ENCODE measurements around the gene SCN4B. TPM values are rescaled to one million over a fixed set of nuclear protein-coding genes. Genes with fewer than 3 reads are reported as not detected.

The SCN4B gene
- total RNA-seq, 1 experiment from 2014 or later = not detected

DNA sequence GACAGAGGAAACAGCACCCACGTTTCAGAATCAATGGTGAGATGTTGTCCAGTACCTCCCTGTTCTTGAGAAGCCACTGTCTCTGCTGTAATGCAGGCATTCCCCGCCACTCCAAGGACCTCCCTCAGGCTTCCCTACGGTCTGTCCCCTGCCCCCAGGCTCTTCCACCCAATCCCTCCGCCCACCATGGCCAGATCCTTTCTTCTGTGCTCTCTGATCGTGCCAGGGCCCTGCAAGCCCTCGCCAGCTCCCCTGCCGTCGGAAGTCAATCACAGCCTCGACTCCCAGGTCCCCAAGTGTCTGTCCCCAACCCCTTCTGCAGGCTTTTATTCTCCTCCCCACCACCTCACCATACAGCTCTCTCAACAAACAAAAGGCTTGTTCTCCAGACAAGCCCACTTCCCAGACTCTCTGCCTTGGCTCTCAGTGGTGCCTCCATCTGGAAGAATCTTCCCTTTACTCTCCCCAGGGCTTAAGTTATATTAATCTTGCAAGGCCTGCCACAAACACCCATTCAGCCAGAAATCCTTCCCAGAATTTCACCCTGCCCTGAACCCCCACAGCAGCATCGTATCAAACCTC lies 13.7 kb downstream of the SCN4B start:
- Histone ChIP-seq H3K9me3 (replicated peaks) (no peaks in the 10 kb centered on the region), H3K27me3 (replicated peaks) (no peaks in the 10 kb centered on the region), H3K4me3 (no peak overlapping the region), H3K27ac (no peak overlapping the region), H3K4me1 (replicated peaks) (no peaks in the 10 kb centered on the region), H3K36me3 (no peaks in the 10 kb centered on the region)
- DNase-seq (ENCODE audit: low read depth in 1 of 2, low spot score in 2 of 2) = no peak

DNA sequence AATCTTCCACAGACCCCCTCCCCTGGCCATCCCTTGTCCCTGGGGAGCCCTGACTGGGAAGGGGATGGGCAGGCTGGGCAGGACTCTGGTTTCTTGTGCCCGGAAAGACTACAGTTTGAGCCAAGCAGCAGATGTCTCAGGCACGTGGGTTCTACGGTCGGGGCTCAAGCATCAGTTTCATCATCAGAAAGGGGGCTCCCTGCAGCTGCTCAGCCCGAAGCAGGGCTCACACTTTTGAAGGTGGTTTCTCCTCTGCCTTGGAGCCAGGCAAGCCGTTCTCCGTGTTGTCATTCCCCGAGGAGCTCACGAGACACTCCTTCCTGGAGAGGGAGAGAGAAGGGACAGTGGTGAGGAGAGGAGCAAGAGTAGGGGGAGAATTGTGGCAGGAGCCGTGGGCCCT lies 15.8 kb downstream of the SCN4B start:
- no peaks in the 10 kb centered on the region for H3K27me3 ChIP-seq (replicated peaks)
- no peak overlapping the region for H3K27ac ChIP-seq
- no peaks in the 10 kb centered on the region for H3K9me3 ChIP-seq (replicated peaks)
- DNase-seq (ENCODE audit: low read depth in 1 of 2, low spot score in 2 of 2) = no peak
- H3K4me3 ChIP-seq = no peak overlapping the region
- no peaks in the 10 kb centered on the region for H3K4me1 ChIP-seq (replicated peaks)
- no peaks in the 10 kb centered on the region for H3K36me3 ChIP-seq

DNA sequence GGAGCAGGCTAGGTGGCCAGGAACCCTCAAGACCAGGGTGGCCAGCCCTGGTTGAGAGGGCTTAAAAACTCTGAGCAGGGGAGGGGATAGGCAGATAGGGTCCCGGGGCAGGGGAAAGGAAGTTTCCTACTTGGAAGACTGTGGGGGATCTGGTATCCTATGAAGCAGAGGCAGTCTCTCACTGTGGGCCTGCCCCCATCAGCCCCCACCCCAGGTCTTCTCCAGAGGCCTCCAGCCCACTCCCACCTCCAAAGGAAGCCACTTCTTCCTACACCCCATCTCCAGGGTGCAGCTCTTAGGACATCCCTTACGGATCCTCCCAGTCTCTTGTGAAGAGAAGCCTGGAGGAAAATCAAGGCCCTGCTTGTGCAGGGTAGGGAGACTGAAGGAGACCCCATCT lies 16.3 kb downstream of the SCN4B start:
- no peaks in the 10 kb centered on the region for H3K4me1 ChIP-seq (replicated peaks)
- no peak for DNase-seq (ENCODE audit: low read depth in 1 of 2, low spot score in 2 of 2)
- H3K36me3 ChIP-seq = no peaks in the 10 kb centered on the region
- no peak overlapping the region for H3K27ac ChIP-seq
- H3K4me3 ChIP-seq = no peak overlapping the region
- no peaks in the 10 kb centered on the region for H3K9me3 ChIP-seq (replicated peaks)
- H3K27me3 ChIP-seq (replicated peaks) = no peaks in the 10 kb centered on the region

DNA sequence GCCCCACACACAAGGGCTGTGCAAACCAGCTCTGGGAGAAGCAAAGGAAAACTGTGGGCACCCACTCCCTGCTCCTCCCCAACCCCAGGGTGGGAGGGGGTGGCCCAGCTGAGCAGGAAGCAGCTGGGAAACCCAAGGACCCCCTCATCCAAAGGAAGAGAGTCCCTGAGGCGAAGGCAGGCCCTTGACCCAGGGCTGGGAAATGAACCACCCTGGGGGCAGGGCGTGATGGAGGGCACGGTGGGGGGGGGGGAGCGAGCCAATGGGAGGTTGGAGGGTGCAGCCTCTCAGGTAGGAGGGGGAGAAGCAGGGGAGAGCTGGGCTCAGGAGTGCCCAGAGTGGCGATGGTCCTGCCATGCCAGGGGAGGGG lies 16.8 kb downstream of the SCN4B start:
- H3K27me3 ChIP-seq (replicated peaks) = no peaks in the 10 kb centered on the region
- DNase-seq (ENCODE audit: low read depth in 1 of 2, low spot score in 2 of 2) = no peak

DNA sequence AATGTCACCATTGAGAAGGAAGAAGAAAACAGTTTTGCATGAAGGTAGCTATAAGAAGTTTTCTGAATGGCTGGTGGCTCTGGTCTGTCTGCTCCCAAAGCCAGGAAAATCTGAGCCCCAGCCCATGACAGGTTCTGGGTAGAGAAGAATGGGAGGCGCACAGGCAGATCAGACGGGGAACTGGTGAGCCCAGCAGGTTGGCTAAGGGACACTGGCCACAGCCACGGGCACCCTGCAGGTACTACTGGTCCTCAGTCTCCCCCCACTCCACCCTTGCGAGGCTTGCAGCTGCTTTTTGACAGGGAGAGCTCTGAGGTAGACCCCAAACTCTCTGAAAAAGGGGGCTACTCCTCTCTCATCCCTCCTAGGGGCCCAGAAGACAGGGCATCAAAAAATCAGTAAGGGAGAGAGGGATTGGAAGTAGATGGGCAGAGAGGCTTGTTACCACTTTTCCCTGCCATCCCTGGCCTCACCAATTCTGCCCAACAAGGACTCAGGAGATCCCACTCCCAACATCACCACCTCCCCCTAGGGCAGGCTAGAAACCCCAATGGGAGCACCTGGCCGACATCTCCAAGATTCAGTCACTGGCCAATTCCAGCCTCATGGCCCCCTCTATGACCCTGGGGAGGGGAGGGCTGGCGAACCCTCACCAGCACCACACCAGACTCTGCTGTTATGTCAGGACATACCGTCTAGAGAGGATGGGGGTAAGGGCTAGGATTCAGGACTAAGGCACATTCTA lies 17.4 kb downstream of the SCN4B start:
- Histone ChIP-seq H3K4me3 (no peak overlapping the region), H3K36me3 (no peaks in the 10 kb centered on the region), H3K27ac (no peak overlapping the region), H3K9me3 (replicated peaks) (no peaks in the 10 kb centered on the region), H3K4me1 (replicated peaks) (no peaks in the 10 kb centered on the region), H3K27me3 (replicated peaks) (no peaks in the 10 kb centered on the region)
- DNase-seq (ENCODE audit: low read depth in 1 of 2, low spot score in 2 of 2) = no peak

More for the DNA sequence above, 16.8 kb downstream of the SCN4B start:
- no peaks in the 10 kb centered on the region for H3K36me3 ChIP-seq
- H3K4me1 ChIP-seq (replicated peaks) = no peaks in the 10 kb centered on the region
- no peaks in the 10 kb centered on the region for H3K9me3 ChIP-seq (replicated peaks)
- H3K27ac ChIP-seq = no peak overlapping the region
- H3K4me3 ChIP-seq = no peak overlapping the region

DNA sequence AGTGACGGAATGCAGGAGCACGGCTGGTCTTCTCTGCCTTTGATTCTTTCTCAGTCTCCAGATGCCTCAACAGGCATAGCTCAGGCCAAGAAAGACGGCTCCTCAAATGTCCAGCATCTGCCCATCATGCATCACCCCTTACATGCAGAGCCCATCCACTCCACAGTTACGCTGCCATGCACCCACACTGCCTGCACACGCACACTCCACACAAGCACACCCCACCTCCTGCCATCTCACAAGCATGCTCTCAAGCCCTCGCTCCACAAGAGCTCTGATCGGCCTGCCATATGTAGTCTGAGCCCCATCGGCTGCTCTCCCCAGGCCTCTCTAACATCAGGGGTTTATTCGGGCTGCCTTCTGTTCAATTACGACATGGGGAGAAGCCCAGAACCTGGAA lies 18.8 kb downstream of the SCN4B start:
- H3K36me3 ChIP-seq = no peaks in the 10 kb centered on the region
- no peaks in the 10 kb centered on the region for H3K9me3 ChIP-seq (replicated peaks)
- no peak overlapping the region for H3K4me3 ChIP-seq
- H3K27ac ChIP-seq = no peak overlapping the region
- no peaks in the 10 kb centered on the region for H3K4me1 ChIP-seq (replicated peaks)
- no peak for DNase-seq (ENCODE audit: low read depth in 1 of 2, low spot score in 2 of 2)
- no peaks in the 10 kb centered on the region for H3K27me3 ChIP-seq (replicated peaks)

DNA sequence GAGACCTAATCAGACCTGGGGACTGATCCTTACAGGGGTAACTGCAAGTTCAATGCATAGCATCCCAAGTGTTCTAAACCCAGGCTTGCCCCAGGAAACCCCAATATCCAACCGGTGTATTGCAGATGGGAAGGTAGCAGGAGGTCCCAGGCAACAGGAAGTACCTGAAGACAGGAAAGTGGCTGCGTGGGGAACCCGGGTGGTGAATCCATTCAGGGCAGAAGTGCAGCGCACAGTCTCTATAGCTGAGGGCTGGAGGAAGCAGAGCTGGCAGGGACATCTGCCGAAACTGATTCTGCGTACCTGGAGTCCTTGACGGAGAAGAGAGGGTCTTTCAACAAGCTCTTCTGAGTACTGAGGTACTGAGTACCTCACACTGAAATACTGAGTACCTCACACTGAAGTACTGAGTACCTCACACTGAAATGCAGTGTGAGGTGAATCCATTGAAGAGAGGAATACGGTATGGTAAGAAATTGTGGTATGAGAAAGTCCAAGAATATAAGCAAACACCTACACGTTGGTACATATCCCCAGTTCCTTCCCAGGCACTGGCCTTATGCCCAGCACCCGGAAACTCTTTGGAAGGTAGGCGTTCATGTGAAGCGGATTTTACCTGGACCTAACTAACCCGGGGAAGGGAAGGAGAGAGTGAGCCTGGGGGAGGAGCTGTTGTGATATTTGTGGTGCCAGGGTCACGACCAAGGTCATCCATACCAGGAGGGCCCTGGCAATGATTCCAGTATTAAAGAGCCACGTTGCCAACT lies 20.1 kb downstream of the SCN4B start:
- H3K27ac ChIP-seq = no peak overlapping the region
- no peaks in the 10 kb centered on the region for H3K4me1 ChIP-seq (replicated peaks)
- H3K36me3 ChIP-seq = no peaks in the 10 kb centered on the region
- no peak for DNase-seq (ENCODE audit: low read depth in 1 of 2, low spot score in 2 of 2)
- H3K27me3 ChIP-seq (replicated peaks) = no peaks in the 10 kb centered on the region
- H3K9me3 ChIP-seq (replicated peaks) = no peaks in the 10 kb centered on the region
- no peak overlapping the region for H3K4me3 ChIP-seq

DNA sequence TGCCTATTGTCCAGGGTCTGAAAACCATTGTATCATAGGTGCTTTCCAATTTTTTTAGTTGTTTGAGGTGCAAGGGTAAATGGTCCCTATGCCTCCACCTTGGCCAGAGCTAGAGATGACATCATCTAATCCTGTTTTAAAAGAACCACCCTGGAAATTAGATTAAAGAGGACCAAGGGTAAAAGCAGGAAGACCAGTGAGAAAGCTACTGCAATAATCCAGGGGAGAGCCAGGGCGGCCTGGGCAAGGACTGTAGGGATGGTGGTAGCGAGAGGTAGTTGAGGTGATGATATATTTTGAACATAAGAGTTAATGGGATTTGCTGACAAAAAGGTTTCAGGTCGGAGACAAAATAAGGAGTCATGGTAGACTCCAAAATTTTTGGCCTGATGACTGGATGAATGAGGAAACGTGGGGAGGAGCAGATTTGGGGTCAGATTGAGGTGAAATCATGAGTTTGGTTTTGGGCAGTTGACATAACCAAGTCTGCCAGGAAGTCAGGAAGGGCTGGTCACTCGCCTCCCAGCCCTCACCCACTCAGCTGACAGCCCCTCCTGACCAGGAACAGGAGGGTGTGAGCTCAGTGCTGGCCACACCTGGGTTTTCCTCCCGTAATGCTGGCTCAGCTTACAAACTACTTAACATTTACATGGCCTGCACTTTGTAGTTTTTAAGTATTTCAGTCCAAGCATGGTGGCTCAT lies 23.0 kb downstream of the SCN4B start:
- Histone ChIP-seq H3K36me3 (no peaks in the 10 kb centered on the region), H3K27me3 (replicated peaks) (no peaks in the 10 kb centered on the region), H3K9me3 (replicated peaks) (no peaks in the 10 kb centered on the region), H3K4me3 (no peak overlapping the region), H3K4me1 (replicated peaks) (no peaks in the 10 kb centered on the region), H3K27ac (no peak overlapping the region)
- no peak for DNase-seq (ENCODE audit: low read depth in 1 of 2, low spot score in 2 of 2)

DNA sequence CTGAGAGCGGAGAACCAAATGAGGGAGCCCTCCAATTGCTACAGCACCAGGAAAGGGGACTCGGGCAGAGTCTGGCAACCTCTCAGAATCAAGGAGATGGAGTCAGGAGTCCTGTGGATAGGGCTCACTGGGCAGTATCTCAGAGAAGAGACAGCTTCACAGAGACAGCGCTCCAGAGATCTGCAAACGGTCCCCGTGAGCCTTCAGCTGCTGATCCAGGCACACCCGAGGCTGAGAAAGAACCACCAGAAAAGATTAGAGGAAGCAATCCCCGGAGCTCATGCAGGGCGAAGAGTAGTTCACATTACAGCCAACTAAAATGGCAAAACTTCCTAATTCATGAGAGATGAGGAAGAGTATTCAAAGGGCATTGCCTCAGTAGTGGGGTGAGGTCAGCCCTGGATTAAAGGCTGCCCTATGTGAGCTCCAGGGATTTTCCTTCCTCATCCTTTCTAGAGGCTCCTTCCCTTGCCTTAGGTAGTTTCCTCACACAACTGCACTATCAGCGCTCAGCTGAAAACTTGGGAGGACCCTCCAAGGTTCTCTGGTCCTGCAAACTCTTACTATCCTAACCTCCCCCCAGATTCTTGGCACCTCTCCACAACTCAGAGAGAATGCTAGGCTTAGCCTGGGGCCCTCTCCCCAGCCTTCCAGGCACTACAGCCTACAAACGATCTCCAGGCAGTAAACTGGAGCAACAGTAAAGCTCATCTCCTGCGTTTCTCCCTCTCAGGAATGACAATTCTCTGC lies 23.7 kb downstream of the SCN4B start:
- no peak overlapping the region for H3K27ac ChIP-seq
- no peaks in the 10 kb centered on the region for H3K27me3 ChIP-seq (replicated peaks)
- no peaks in the 10 kb centered on the region for H3K9me3 ChIP-seq (replicated peaks)
- H3K4me1 ChIP-seq (replicated peaks) = no peaks in the 10 kb centered on the region
- no peaks in the 10 kb centered on the region for H3K36me3 ChIP-seq
- no peak for DNase-seq (ENCODE audit: low read depth in 1 of 2, low spot score in 2 of 2)
- no peak overlapping the region for H3K4me3 ChIP-seq

DNA sequence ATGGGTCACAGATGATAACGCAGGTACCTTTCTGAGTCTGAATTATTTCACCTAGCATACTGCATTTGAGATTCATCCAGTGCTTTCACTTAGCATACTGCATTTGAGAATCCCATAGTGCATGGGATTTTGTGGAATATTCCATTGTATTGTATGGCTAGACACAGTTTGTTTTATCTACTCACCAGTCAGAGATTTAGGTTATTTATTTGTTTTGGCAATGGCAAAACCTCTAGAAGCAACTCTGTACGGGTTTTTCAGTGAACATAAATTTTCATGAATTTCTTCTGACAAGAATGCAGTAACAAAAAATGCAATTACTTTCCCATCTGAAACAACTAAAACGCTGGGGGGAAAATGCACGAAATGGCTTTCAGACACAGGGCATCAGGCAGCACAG lies 24.3 kb downstream of the SCN4B start:
- H3K36me3 ChIP-seq = no peaks in the 10 kb centered on the region
- H3K9me3 ChIP-seq (replicated peaks) = no peaks in the 10 kb centered on the region
- H3K4me1 ChIP-seq (replicated peaks) = no peaks in the 10 kb centered on the region
- H3K4me3 ChIP-seq = no peak overlapping the region
- DNase-seq (ENCODE audit: low read depth in 1 of 2, low spot score in 2 of 2) = no peak
- no peak overlapping the region for H3K27ac ChIP-seq
- H3K27me3 ChIP-seq (replicated peaks) = no peaks in the 10 kb centered on the region

DNA sequence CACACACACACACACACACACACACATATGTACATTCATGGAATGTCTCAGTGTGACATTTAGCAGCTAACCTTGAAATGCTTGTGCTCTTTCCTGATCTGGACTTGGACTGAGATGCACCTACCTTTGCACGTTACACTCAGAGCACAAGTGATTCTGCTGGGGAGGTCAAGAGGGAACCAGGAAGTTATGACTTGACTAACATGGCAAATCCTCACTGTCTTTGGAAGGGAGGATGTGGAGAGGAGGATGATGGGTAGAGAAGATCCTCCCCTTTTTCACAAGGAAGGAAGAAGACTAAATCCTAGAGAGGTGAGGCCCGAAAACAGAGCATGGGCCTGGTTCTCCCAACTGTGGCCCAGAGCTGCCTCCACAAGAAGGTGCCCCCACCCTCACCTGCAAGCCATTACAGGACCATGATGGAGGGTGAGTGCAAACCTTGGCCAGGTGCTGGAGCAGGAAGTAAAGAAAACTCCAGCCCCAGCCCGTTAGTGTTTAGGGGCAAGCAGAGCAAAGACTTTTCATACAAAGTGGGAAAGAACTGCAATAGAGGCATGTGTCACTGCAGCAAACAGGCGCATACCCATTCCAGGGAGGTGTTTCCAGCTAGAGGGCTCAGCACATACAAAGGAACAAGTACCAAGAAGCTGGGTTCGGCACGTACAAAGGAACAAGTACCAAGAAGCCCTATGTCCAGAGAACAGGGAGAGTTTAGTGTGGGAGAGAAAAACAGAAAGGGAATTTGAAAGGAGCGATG lies 26.4 kb downstream of the SCN4B start:
- no peak for DNase-seq (ENCODE audit: low read depth in 1 of 2, low spot score in 2 of 2)
- H3K36me3 ChIP-seq = no peaks in the 10 kb centered on the region
- H3K27ac ChIP-seq = no peak overlapping the region
- H3K4me3 ChIP-seq = no peak overlapping the region
- no peaks in the 10 kb centered on the region for H3K4me1 ChIP-seq (replicated peaks)
- no peaks in the 10 kb centered on the region for H3K27me3 ChIP-seq (replicated peaks)
- H3K9me3 ChIP-seq (replicated peaks) = no peaks in the 10 kb centered on the region

DNA sequence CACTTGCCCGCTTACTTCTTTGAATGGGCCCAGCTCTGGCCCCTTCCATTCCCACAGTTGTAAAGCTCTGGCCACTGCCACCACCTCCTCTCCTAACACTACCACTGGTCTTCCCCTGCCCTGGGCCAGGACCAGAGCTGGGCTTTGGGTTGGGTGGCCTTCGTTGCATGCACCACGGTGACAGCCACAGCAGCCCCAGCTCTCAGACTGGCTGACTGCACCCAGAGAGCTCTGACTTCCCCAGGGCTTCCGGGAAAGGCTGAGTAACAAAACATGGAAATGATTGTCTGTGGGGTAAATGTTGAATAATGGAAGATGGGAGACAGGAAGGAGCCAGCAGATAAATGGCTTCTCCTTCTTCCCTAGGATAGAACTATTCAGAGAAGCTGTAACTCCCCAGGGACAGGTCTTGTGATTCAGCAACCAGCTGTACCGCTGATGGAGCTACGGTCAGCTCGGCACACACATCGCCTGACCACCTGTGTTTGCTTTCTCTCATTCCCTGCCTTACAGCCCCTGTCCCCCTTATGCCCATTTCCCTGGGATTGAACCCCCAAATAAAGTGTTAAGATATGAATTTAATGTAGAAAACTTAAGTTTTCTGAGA lies 27.6 kb downstream of the SCN4B start:
- no peak overlapping the region for H3K27ac ChIP-seq
- DNase-seq (ENCODE audit: low read depth in 1 of 2, low spot score in 2 of 2) = no peak
- H3K36me3 ChIP-seq = no peaks in the 10 kb centered on the region
- no peak overlapping the region for H3K4me3 ChIP-seq
- no peaks in the 10 kb centered on the region for H3K9me3 ChIP-seq (replicated peaks)
- H3K4me1 ChIP-seq (replicated peaks) = no peaks in the 10 kb centered on the region
- no peaks in the 10 kb centered on the region for H3K27me3 ChIP-seq (replicated peaks)
